ENCODE measurements around the gene CRYBA4.

DNA sequence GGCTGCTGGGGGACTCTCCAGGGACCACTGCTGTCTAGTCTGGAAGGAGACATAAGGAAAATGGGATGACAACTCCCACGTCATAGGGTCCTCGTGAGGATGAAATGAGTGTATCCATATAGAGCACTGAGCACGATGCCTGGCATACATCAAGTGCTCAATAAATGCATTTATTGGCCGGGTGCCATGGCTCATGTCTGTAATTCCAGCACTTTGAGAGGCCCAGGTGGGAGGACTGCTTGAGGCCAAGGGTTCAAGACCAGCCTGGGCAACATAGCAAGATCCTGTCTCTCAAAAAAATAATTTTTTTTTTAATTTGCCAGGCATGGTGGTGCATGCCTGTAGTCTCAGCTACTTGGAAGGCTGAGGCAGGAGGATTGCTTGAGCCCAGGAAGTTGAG, 19.6 kb upstream of the CRYBA4 start:
- TF ChIP-seq CTCF (IDR thresholded peaks at IDR 0.05), result no peak
- no peak for TF ChIP-seq POLR2A (IDR thresholded peaks at IDR 0.05)

Measured in tibial nerve (tissue), 3 donors.